Breast epithelium (tissue), 3 donors: ENCODE measurements around the gene HP.

Source experiments
- CTCF ChIP-seq, 3 donors: fragments of 450-650 bp; IDR thresholded peaks; one replicate each; pipeline ENCODE4 v1.5.1; 2016 to 2017; ENCODE audit warnings: antibody characterized with exemption in 3 of 3, mild to moderate bottlenecking in 3 of 3, moderate library complexity in 3 of 3
- POLR2A ChIP-seq: fragments of 450-650 bp; IDR thresholded peaks from one replicate; pipeline ENCODE4 v1.6.1; 2016; ENCODE audit warnings: antibody characterized with exemption, mild to moderate bottlenecking, moderate library complexity

- TF ChIP-seq CTCF (IDR thresholded peaks at IDR 0.05) (no peak), POLR2A (no peak)
These were observed 30.1 kb downstream of the HP start for GRCh38 chr16:72084445-72084844.
